ENCODE measurements around the gene ATPAF2.

The ATPAF2 gene

DNA sequence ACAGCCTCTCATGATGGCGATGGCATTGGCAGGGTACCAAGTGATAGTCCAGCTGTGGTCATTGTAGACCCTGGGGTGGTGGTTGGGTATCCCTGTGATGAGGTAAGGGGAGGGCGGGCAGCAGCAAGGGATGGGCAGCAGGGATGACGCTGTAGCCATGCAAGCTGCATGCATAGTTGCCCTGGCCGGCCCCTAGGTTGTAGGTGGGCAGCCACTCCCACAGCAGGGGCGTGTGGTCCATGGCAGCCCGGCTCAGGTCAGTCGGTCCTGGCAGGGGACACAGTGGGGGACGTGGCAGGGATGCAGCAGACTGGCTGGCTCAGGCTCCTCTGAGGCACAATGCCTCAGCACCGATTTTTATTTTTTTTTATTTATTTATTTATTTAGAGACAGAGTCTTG, 57.6 kb downstream of the ATPAF2 start:
- Histone ChIP-seq H3K27ac (ENCODE audit: low read length) (no peak overlapping the region), H3K4me1 (ENCODE audit: insufficient read depth, low read length) (no peaks in the 10 kb centered on the region), H3K9ac (ENCODE audit: low read depth, low read length) (no peak overlapping the region), H3K9me3 (ENCODE audit: insufficient read depth, low read depth, low read length) (no peaks in the 10 kb centered on the region), H3K27me3 (ENCODE audit: insufficient read depth, low read length) (no peaks in the 10 kb centered on the region), H3K4me3 (ENCODE audit: low read length) (no peak overlapping the region), H3K36me3 (ENCODE audit: insufficient read depth, low read depth, low read length) (no peaks in the 10 kb centered on the region)

GRCh38 chr17:17979778-17980177, 59.2 kb downstream of the ATPAF2 start:
- Histone ChIP-seq H3K36me3 (ENCODE audit: insufficient read depth, low read depth, low read length) (no peaks in the 10 kb centered on the region), H3K27me3 (ENCODE audit: insufficient read depth, low read length) (no peaks in the 10 kb centered on the region), H3K9ac (ENCODE audit: low read depth, low read length) (no peak overlapping the region)

DNA sequence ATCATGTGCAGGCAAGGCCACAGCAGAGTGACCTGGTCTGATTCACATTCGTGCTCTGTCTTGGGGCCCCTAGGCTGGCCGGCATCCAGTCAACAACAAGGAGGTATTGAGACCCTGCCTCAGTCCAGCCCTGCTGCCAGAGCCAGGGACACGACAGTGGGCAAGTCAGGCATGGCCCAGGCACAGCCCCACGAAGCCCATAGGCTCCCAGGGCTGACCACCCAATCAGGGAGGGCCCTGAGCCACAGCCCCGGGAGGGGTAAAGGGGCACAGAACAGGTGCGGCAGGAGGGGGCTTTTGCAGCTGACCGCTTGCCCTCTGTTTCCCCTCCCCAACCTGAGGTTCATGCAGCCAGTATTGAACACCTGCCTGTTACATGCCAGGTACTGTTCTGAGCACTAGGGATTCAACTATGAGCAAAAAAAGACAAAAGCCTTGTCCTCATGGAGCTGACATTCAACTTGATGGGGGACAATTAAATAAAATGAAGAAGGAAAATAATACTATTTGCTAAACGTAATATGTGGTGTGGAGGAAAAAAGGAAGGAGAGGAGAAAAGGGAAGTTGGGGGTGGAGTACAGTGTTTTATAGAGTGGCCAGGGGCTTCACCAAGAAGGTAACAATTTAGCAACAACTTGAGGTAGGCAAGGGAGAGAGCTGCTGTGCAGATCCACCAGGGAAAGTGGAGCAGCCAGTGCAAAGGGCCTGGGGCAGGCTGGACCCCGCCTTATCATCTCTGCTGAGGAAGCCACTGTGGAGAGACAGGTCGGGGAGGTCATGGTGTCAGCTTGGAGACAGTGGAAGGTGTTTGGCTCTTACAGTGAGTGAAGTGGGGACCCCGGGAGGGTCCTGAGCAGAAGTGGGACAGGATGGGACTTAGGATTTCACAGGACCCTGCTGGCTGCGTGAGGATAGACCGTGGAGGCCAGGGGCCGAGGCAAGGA, 60.2 kb downstream of the ATPAF2 start:
- Histone ChIP-seq H3K4me3 (ENCODE audit: low read length) (no peak overlapping the region), H3K36me3 (ENCODE audit: insufficient read depth, low read depth, low read length) (no peaks in the 10 kb centered on the region), H3K27me3 (ENCODE audit: insufficient read depth, low read length) (no peaks in the 10 kb centered on the region), H3K4me1 (ENCODE audit: insufficient read depth, low read length) (no peaks in the 10 kb centered on the region), H3K27ac (ENCODE audit: low read length) (no peak overlapping the region), H3K9ac (ENCODE audit: low read depth, low read length) (no peak overlapping the region), H3K9me3 (ENCODE audit: insufficient read depth, low read depth, low read length) (no peaks in the 10 kb centered on the region)

More at GRCh38 chr17:17979778-17980177, 59.2 kb downstream of the ATPAF2 start:
- H3K4me1 ChIP-seq (ENCODE audit: insufficient read depth, low read length) = no peaks in the 10 kb centered on the region
- H3K27ac ChIP-seq (ENCODE audit: low read length) = no peak overlapping the region
- no peaks in the 10 kb centered on the region for H3K9me3 ChIP-seq (ENCODE audit: insufficient read depth, low read depth, low read length)
- no peak overlapping the region for H3K4me3 ChIP-seq (ENCODE audit: low read length)

DNA sequence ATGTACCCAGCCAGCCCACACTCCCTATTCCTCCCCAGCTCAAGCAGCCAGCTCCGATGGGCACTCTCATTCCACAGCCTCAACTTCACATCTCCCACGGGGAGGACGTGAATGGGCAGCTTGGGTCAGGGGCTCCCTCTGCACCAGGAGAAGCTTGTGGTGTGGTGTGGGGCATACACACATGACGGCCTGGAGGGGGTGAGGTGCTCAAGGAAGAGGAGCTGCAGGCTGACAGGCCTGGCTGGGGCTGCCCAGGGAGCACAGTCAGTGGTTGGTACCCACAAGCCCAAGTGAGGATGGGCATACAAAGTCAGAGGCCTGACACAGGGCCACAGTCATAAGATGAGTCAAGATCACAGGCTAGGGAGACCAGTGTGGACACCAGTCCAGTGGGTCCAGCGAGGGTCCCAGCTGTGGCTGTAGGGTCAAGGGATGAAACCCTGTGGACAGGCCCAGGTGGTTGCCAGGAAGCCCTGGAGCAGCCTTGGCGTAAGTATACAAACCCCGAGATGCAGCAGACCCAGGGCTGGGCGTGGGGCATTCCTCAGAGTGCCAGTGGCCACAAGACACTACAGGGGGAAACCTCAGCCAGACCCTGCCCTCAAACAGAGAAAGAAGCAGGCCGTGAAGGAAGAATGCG, 61.9 kb downstream of the ATPAF2 start:
- H3K4me3 ChIP-seq (ENCODE audit: low read length) = no peak overlapping the region
- H3K4me1 ChIP-seq (ENCODE audit: insufficient read depth, low read length) = 0 out of 2 replicates have a peak, but pooled peaks cover 3% of the 10 kb centered on the region
- H3K27ac ChIP-seq (ENCODE audit: low read length) = no peak overlapping the region
- no peak overlapping the region for H3K9ac ChIP-seq (ENCODE audit: low read depth, low read length)
- no peaks in the 10 kb centered on the region for H3K9me3 ChIP-seq (ENCODE audit: insufficient read depth, low read depth, low read length)
- H3K27me3 ChIP-seq (ENCODE audit: insufficient read depth, low read length) = no peaks in the 10 kb centered on the region
- no peaks in the 10 kb centered on the region for H3K36me3 ChIP-seq (ENCODE audit: insufficient read depth, low read depth, low read length)

GRCh38 chr17:17975436-17975835, 63.5 kb downstream of the ATPAF2 start:
- Histone ChIP-seq H3K4me3 (ENCODE audit: low read length) (no peak overlapping the region), H3K27ac (ENCODE audit: low read length) (no peak overlapping the region), H3K27me3 (ENCODE audit: insufficient read depth, low read length) (no peaks in the 10 kb centered on the region)

DNA sequence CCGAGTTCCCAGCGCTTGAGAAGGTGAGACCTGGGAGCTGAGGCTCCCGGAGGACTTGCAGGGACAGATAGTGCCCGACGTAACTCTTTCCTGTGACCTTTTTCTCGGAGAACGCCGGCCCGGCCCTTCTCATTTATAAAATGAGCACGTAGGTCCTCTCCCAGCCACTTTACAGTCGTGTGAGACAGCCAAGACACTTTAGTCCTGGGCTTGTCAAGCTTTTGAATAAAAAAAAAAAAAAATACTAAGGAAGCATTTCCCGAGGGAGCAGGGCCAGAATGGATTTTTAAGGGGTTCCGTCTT, 66.1 kb downstream of the ATPAF2 start:
- Histone ChIP-seq H3K4me3 (ENCODE audit: low read length) (peak overlapping the region; percentile 78), H3K9ac (ENCODE audit: low read depth, low read length) (no peak overlapping the region), H3K4me1 (ENCODE audit: insufficient read depth, low read length) (0 out of 2 replicates have a peak, but pooled peaks cover 3% of the 10 kb centered on the region), H3K36me3 (ENCODE audit: insufficient read depth, low read depth, low read length) (no peaks in the 10 kb centered on the region), H3K9me3 (ENCODE audit: insufficient read depth, low read depth, low read length) (no peaks in the 10 kb centered on the region), H3K27me3 (ENCODE audit: insufficient read depth, low read length) (no peaks in the 10 kb centered on the region), H3K27ac (ENCODE audit: low read length) (no peak overlapping the region)

More at GRCh38 chr17:17975436-17975835, 63.5 kb downstream of the ATPAF2 start:
- Histone ChIP-seq H3K9ac (ENCODE audit: low read depth, low read length) (no peak overlapping the region), H3K9me3 (ENCODE audit: insufficient read depth, low read depth, low read length) (no peaks in the 10 kb centered on the region), H3K4me1 (ENCODE audit: insufficient read depth, low read length) (0 out of 2 replicates have a peak, but pooled peaks cover 3% of the 10 kb centered on the region), H3K36me3 (ENCODE audit: insufficient read depth, low read depth, low read length) (no peaks in the 10 kb centered on the region)

GRCh38 chr17:17972126-17972951, 66.6 kb downstream of the ATPAF2 start, which contains the start of the genes DRC3 and TOM1L2:
Gene DRC3, plus strand, starts transcription at chr17:17972862. Its CDS starts 4,737 bp downstream, at chr17:17977599.
Gene TOM1L2, minus strand, starts transcription at chr17:17972400. Its CDS starts 87 bp downstream, at chr17:17972313.
- H3K9ac ChIP-seq (ENCODE audit: low read depth, low read length) = no peak within 1 kb of the TSS; the same call in 1 of the 2 replicates
- no peaks in the 10 kb centered on the region for H3K36me3 ChIP-seq (ENCODE audit: insufficient read depth, low read depth, low read length)
- no peak within 1 kb of the TSS for H3K27ac ChIP-seq (ENCODE audit: low read length)

DNA sequence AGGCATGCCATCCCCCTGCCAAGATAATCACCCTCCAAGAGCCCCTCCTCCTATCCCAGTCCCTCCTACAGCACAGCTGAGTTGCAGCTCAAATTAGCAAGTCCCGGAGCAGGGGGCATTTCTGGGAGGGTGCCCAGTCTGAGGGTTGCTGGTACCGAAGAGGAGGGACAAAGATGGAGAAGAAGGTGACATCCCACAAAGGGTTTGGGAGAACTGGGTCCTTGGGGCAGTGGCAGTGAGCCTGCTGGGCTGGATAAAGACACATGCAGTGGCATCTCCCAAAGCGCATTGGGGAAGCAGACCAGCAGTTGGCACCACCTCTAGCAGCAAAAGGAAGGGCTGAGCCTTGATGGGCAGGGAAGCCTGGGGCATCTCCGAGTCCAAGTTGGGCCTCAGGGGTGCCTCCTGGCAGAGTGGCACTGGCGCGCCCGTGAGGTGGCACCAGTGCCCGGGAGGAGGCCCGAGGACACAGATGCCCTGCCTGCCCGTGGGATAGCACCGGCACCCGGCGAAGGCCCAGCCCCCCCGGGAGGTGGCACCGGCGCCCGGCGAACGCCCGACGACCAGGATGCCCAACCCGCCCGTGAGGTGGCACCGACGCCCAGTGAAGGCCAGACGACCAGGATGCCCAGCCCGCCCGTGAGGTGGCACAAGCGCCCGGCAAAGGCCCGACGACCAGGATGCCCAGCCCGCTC, 67.4 kb downstream of the ATPAF2 start:
- Histone ChIP-seq H3K4me3 (ENCODE audit: low read length) (peak overlapping the region; percentile 76), H3K9ac (ENCODE audit: low read depth, low read length) (no peak overlapping the region; the same call in 1 of the 2 replicates), H3K27me3 (ENCODE audit: insufficient read depth, low read length) (no peaks in the 10 kb centered on the region), H3K27ac (ENCODE audit: low read length) (no peak overlapping the region), H3K4me1 (ENCODE audit: insufficient read depth, low read length) (0 out of 2 replicates have a peak, but pooled peaks cover 3% of the 10 kb centered on the region), H3K9me3 (ENCODE audit: insufficient read depth, low read depth, low read length) (no peaks in the 10 kb centered on the region), H3K36me3 (ENCODE audit: insufficient read depth, low read depth, low read length) (no peaks in the 10 kb centered on the region)

More at GRCh38 chr17:17972126-17972951, 66.6 kb downstream of the ATPAF2 start, which contains the start of the genes DRC3 and TOM1L2:
- no peaks in the 10 kb centered on the region for H3K9me3 ChIP-seq (ENCODE audit: insufficient read depth, low read depth, low read length)
- H3K4me3 ChIP-seq (ENCODE audit: low read length) = peak within 1 kb of the TSS; percentile 78
- no peaks in the 10 kb centered on the region for H3K27me3 ChIP-seq (ENCODE audit: insufficient read depth, low read length)
- H3K4me1 ChIP-seq (ENCODE audit: insufficient read depth, low read length) = 0 out of 2 replicates have a peak, but pooled peaks cover 3% of the 10 kb centered on the region

- H3K9ac ChIP-seq (ENCODE audit: low read depth, low read length) = no peak overlapping the region
- no peaks in the 10 kb centered on the region for H3K9me3 ChIP-seq (ENCODE audit: insufficient read depth, low read depth, low read length)
- 0 out of 2 replicates have a peak overlapping the region, but pooled peaks have one; percentile 76 for H3K4me3 ChIP-seq (ENCODE audit: low read length)
- no peaks in the 10 kb centered on the region for H3K36me3 ChIP-seq (ENCODE audit: insufficient read depth, low read depth, low read length)
- H3K27ac ChIP-seq (ENCODE audit: low read length) = no peak overlapping the region
- H3K4me1 ChIP-seq (ENCODE audit: insufficient read depth, low read length) = 0 out of 2 replicates have a peak, but pooled peaks cover 3% of the 10 kb centered on the region
- H3K27me3 ChIP-seq (ENCODE audit: insufficient read depth, low read length) = no peaks in the 10 kb centered on the region
Observed at GRCh38 chr17:17970699-17971430, 68.1 kb downstream of the ATPAF2 start.

Measured in iPS-20b (cell line).